Esophagus muscularis mucosa (tissue), 3 donors: ENCODE results near the gene RNF26.

Source experiments
- POLR2A ChIP-seq: fragments of 450-650 bp; IDR thresholded peaks from one replicate; pipeline ENCODE4 v1.6.1; 2017; ENCODE audit warnings: antibody characterized with exemption, moderate library complexity, mild to moderate bottlenecking, low read depth
- POLR2AphosphoS5 ChIP-seq, 2 donors: sonication (generic); formaldehyde crosslinking; IDR thresholded peaks; one replicate each; pipeline ENCODE4 v1.6.1; 2017; ENCODE audit warnings: antibody characterized with exemption in 2 of 2
- TF ChIP-seq, protein P1 (sequence below), 3 experiments: fragments of 200-600 bp in 2 of 3; fragments of 450-650 bp in 1 of 3; sonication (generic) in 2 of 3; IDR thresholded peaks; one replicate each; pipeline ENCODE4 v1.5.1; 2017 to 2019; ENCODE audit warnings: antibody characterized with exemption in 3 of 3, mild to moderate bottlenecking in 2 of 3, moderate library complexity in 1 of 3

DNA sequence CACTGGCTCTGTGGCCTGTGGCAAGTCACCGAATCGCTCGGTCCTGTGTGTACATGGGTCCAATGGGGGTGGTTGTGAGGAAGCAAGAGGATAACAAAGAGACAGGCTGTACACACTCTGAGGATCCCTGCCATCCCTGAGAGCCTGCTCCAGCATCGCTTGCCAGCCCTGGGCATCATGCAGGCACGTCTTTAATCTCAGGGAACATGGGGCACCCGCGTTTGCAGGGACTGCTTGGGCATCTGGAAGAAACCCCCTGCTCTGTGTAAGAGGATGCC, 7.6 kb downstream of the RNF26 start:
- TF ChIP-seq POLR2A, result no peak
- TF ChIP-seq POLR2AphosphoS5 (IDR thresholded peaks at IDR 0.05), result no peak
- TF ChIP-seq, protein P1, sequence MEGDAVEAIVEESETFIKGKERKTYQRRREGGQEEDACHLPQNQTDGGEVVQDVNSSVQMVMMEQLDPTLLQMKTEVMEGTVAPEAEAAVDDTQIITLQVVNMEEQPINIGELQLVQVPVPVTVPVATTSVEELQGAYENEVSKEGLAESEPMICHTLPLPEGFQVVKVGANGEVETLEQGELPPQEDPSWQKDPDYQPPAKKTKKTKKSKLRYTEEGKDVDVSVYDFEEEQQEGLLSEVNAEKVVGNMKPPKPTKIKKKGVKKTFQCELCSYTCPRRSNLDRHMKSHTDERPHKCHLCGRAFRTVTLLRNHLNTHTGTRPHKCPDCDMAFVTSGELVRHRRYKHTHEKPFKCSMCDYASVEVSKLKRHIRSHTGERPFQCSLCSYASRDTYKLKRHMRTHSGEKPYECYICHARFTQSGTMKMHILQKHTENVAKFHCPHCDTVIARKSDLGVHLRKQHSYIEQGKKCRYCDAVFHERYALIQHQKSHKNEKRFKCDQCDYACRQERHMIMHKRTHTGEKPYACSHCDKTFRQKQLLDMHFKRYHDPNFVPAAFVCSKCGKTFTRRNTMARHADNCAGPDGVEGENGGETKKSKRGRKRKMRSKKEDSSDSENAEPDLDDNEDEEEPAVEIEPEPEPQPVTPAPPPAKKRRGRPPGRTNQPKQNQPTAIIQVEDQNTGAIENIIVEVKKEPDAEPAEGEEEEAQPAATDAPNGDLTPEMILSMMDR (IDR thresholded peaks at IDR 0.05), result no peak
